H1 (cell line): ENCODE measurements around the gene CDKN2C. TPM values are rescaled to one million over a fixed set of nuclear protein-coding genes. Genes with fewer than 3 reads are reported as not detected.

ENCODE experiments used
- CTCF ChIA-PET: fragments of 300-600 bp; sonication (Branson Sonifier 250); formaldehyde crosslinking; loops from one replicate; lab custom pipeline; 2021; ENCODE audit not compliant: partially characterized antibody; lab: Charles Lee
- POLR2A ChIA-PET: fragments of 300-600 bp; sonication (Branson Sonifier 250); formaldehyde crosslinking; loops from one replicate; lab custom pipeline; 2021; ENCODE audit warnings: inconsistent platforms; ENCODE audit not compliant: partially characterized antibody; lab: Charles Lee
- DNase-seq, 2 experiments: peaks; one replicate each; pipeline versions ENCODE4 v3.0.0 to v3.0.0-alpha.2; 2010 to 2022; ENCODE audit warnings: low spot score in 2 of 2, low read depth in 1 of 2, mixed read lengths in 1 of 2
- FAIRE-seq: peaks from 2 replicates; lab custom pipeline; 2011; peaks lifted over from hg19 to GRCh38; lab: Jason Lieb, UNC
- H2AFZ ChIP-seq: 2 replicates; pipeline ENCODE4 v1.8.1; 2012; ENCODE audit warnings: low read length, inconsistent platforms
- H2AK5ac ChIP-seq: 2 replicates; pipeline ENCODE4 v1.6.1; 2013; ENCODE audit warnings: low read depth, low read length
- H2BK120ac ChIP-seq: replicated peaks from 2 replicates; pipeline ENCODE3; 2013; ENCODE audit warnings: low read depth, low read length, inconsistent platforms
- H2BK12ac ChIP-seq: 2 replicates; pipeline ENCODE4 v1.6.1; 2013; ENCODE audit warnings: low read depth, low read length
- H2BK15ac ChIP-seq: 2 replicates; pipeline ENCODE4 v1.6.1; 2013; ENCODE audit warnings: low read length
- H2BK20ac ChIP-seq: 2 replicates; pipeline ENCODE4 v1.6.1; 2013; ENCODE audit warnings: low read length
- H2BK5ac ChIP-seq: 2 replicates; pipeline ENCODE4 v1.6.1; 2013; ENCODE audit warnings: low read depth, low read length
- H3K14ac ChIP-seq: 2 replicates; pipeline ENCODE4 v1.6.1; 2013; ENCODE audit warnings: inconsistent platforms; ENCODE audit not compliant: insufficient read length
- H3K18ac ChIP-seq: 2 replicates; pipeline ENCODE4 v1.6.1; 2013; ENCODE audit warnings: low read length; ENCODE audit errors: extremely low read depth
- H3K23ac ChIP-seq: 2 replicates; pipeline ENCODE4 v1.6.1; 2013; ENCODE audit warnings: inconsistent platforms; ENCODE audit not compliant: insufficient read length
- H3K23me2 ChIP-seq: 2 replicates; pipeline ENCODE4 v1.6.1; 2013; ENCODE audit warnings: low read depth, low read length
- H3K27ac ChIP-seq: 2 replicates; pipeline ENCODE4 v1.6.1; 2011; ENCODE audit warnings: low read depth, low read length, inconsistent platforms
- H3K27me3 ChIP-seq, 4 experiments: replicated peaks in 1 of 4; 1 replicate in 1 of 4; 2 replicates in 3 of 4; pipeline versions ENCODE4 v1.6.1 to v1.8.1; 2011 to 2013; ENCODE audit warnings: low read length in 3 of 4, mild to moderate bottlenecking in 3 of 4, inconsistent platforms in 2 of 4, mixed read lengths in 2 of 4, moderate library complexity in 1 of 4; ENCODE audit not compliant: control insufficient read depth in 3 of 4, insufficient read depth in 3 of 4; ENCODE audit errors: extremely low read depth in 1 of 4
- H3K36me3 ChIP-seq, 4 experiments: 2 replicates each; pipeline versions ENCODE4 v1.6.1 to v1.8.1; 2011 to 2013; ENCODE audit warnings: mild to moderate bottlenecking in 4 of 4, low read length in 3 of 4, moderate library complexity in 2 of 4, control low read depth in 1 of 4, inconsistent platforms in 1 of 4; ENCODE audit not compliant: insufficient read depth in 4 of 4, control insufficient read depth in 2 of 4
- H3K4ac ChIP-seq: replicated peaks from 2 replicates; pipeline ENCODE3; 2013; ENCODE audit warnings: low read length, low read depth, mixed read lengths, inconsistent platforms; ENCODE audit not compliant: insufficient read length
- H3K4me1 ChIP-seq, 4 experiments: replicated peaks in 1 of 4; 1 replicate in 1 of 4; 2 replicates in 3 of 4; pipeline versions ENCODE4 v1.6.1 to v1.8.1; 2011 to 2013; ENCODE audit warnings: low read length in 3 of 4, inconsistent platforms in 2 of 4, mixed read lengths in 1 of 4; ENCODE audit not compliant: insufficient read depth in 4 of 4, control insufficient read depth in 3 of 4
- H3K4me2 ChIP-seq, 2 experiments: 2 replicates each; pipeline versions ENCODE4 v1.6.1 to v1.8.1; 2011 to 2013; ENCODE audit warnings: low read depth in 2 of 2, low read length in 2 of 2, control low read depth in 1 of 2, inconsistent platforms in 1 of 2, mild to moderate bottlenecking in 1 of 2; ENCODE audit not compliant: insufficient read depth in 1 of 2
- H3K4me3 ChIP-seq, 4 experiments: fragments of 200-600, 300-600 bp in 1 of 4; sonication (generic), shearing (Covaris generic), sonication (Bioruptor Twin) in 1 of 4; 2 replicates each; pipeline versions ENCODE4 v1.5.1 to v1.8.1; 2011 to 2016; ENCODE audit warnings: low read length in 4 of 4, low read depth in 3 of 4, control low read depth in 2 of 4, inconsistent platforms in 2 of 4, mild to moderate bottlenecking in 2 of 4, mixed read lengths in 1 of 4, moderate library complexity in 1 of 4; ENCODE audit not compliant: insufficient read depth in 2 of 4; ENCODE audit errors: extremely low read depth in 1 of 4
- H3K56ac ChIP-seq: replicated peaks from 2 replicates; pipeline ENCODE3; 2013; ENCODE audit warnings: low read depth, mild to moderate bottlenecking, mixed read lengths, low read length, inconsistent platforms; ENCODE audit not compliant: insufficient read length
- H3K79me1 ChIP-seq: 2 replicates; pipeline ENCODE4 v1.6.1; 2013; ENCODE audit warnings: low read depth, low read length, control low read depth
- H3K79me2 ChIP-seq, 2 experiments: 2 replicates each; pipeline versions ENCODE4 v1.6.1 to v1.8.1; 2012 to 2013; ENCODE audit warnings: low read length in 2 of 2, mild to moderate bottlenecking in 2 of 2, inconsistent platforms in 1 of 2; ENCODE audit not compliant: insufficient read depth in 2 of 2, control insufficient read depth in 1 of 2
- H3K9ac ChIP-seq, 4 experiments: replicated peaks in 1 of 4; 1 replicate in 1 of 4; 2 replicates in 3 of 4; pipeline versions ENCODE4 v1.6.1 to v1.8.1; 2011 to 2013; ENCODE audit warnings: low read depth in 3 of 4, low read length in 3 of 4, control low read depth in 2 of 4, mild to moderate bottlenecking in 2 of 4, moderate library complexity in 2 of 4, inconsistent platforms in 1 of 4; ENCODE audit errors: extremely low read depth in 1 of 4
- H3K9me3 ChIP-seq, 2 experiments: 2 replicates each; pipeline versions ENCODE4 v1.6.1 to v1.8.1; 2012 to 2013; ENCODE audit warnings: mild to moderate bottlenecking in 2 of 2, moderate library complexity in 2 of 2, control low read depth in 1 of 2, inconsistent platforms in 1 of 2, low read depth in 1 of 2, low read length in 1 of 2, mixed read lengths in 1 of 2; ENCODE audit not compliant: insufficient read depth in 2 of 2
- H4K20me1 ChIP-seq, 2 experiments: replicated peaks in 1 of 2; 2 replicates each; pipeline versions ENCODE3 to v1.8.1; 2011 to 2013; ENCODE audit warnings: inconsistent platforms in 2 of 2, low read length in 2 of 2, mild to moderate bottlenecking in 1 of 2; ENCODE audit not compliant: insufficient read depth in 2 of 2, control insufficient read depth in 1 of 2
- H4K5ac ChIP-seq: 2 replicates; pipeline ENCODE4 v1.6.1; 2013; ENCODE audit warnings: low read length, low read depth, mixed read lengths, inconsistent platforms; ENCODE audit not compliant: insufficient read length
- H4K8ac ChIP-seq: 2 replicates; pipeline ENCODE4 v1.8.0; 2013; ENCODE audit warnings: mild to moderate bottlenecking, moderate library complexity, low read length, inconsistent platforms; ENCODE audit not compliant: insufficient read depth; ENCODE audit errors: extremely low read depth
- H4K91ac ChIP-seq: replicated peaks from 2 replicates; pipeline ENCODE3; 2013; ENCODE audit warnings: low read length, mixed read lengths, inconsistent platforms; ENCODE audit not compliant: insufficient read length
- CBX8 ChIP-seq: fragments of 300-800, 300-1000 bp; sonication (generic); IDR thresholded peaks from 2 replicates; pipeline ENCODE4 v1.7.1; 2016; ENCODE audit warnings: low read depth, low read length, borderline replicate concordance
- RFX5 ChIP-seq: IDR thresholded peaks from 2 replicates; pipeline ENCODE4 v1.6.1; 2011; ENCODE audit warnings: low read depth, low read length, improper control_type of control experiment, borderline replicate concordance
- WGBS, 2 experiments: shearing (Covaris generic) in 1 of 2; methylation state at CpG; one replicate each; pipeline versions ENCODE4 v1.1.6 to v1.1.7; 2013 to 2015; ENCODE audit warnings: low lambda C conversion rate in 2 of 2, mixed read lengths in 2 of 2, inconsistent platforms in 1 of 2, low coverage in 1 of 2, missing lambda C conversion rate in 1 of 2; ENCODE audit not compliant: insufficient replicate concordance in 2 of 2, insufficient coverage in 1 of 2, insufficient read length in 1 of 2; ENCODE audit errors: extremely low coverage in 1 of 2, missing lambda C conversion rate in 1 of 2; 5-methylcytosine and 5-hydroxymethylcytosine counted together
- polyA plus RNA-seq, 7 experiments: library from polyadenylated mRNA; depleted of rRNA in 3 of 7; stranded (reverse) in 5 of 7; unstranded in 2 of 7; fragments of >200 nt in 5 of 7; fragments of 200-250 nt in 2 of 7; gene quantifications; 1 replicate in 5 of 7; 2 replicates in 1 of 7; 4 replicates in 1 of 7; pipeline versions ENCODE4 v1.2.1 to v1.2.3, GENCODE V29; 2011 to 2013; ENCODE audit warnings: missing spikeins in 2 of 7, mixed read lengths in 2 of 7
- total RNA-seq: library from RNA; stranded (reverse); fragmentation: NEBNext Ultra II Directional; extraction: Animal tissue kit (Norgen Biotek cat#: 25700); gene quantifications from 2 replicates; pipeline ENCODE4 v1.2.1, GENCODE V29; 2021

Gene CDKN2C
- total and polyA plus RNA-seq, 2 of the 8 experiments (the other 6 are each of a cell fraction or from before 2014, with no cell fraction given) = not detected

- no peak overlapping the region for H2AK5ac ChIP-seq
- peaks cover 10% of the 10 kb centered on the region; the same call in 1 of the 2 replicates for H3K23me2 ChIP-seq
- no peak overlapping the region for H2BK12ac ChIP-seq
- CTCF ChIA-PET = interaction anchor here (2.2 to 2.8 kb wide), 3 partner anchors 10 to 218 kb away, joined by 8 to 10 read pairs (median 10); partner anchors contain the start of gene FAF1
- no peak overlapping the region for H3K27ac ChIP-seq
- no peak overlapping the region for H4K5ac ChIP-seq
- H3K27me3 ChIP-seq = peaks cover 50 to 94% (median 74%) of the 10 kb centered on the region in 4 experiments
- no peak overlapping the region for H3K4me3 ChIP-seq
- H4K20me1 ChIP-seq = peaks cover 7 to 18% of the 10 kb centered on the region in 2 experiments
- H3K9me3 ChIP-seq = no peaks in the 10 kb centered on the region
- H3K14ac ChIP-seq = no peak overlapping the region
- no peak overlapping the region for H4K91ac ChIP-seq
- no peaks in the 10 kb centered on the region; a peak in 1 of 8 replicates for H3K36me3 ChIP-seq
- no peak overlapping the region for H2BK20ac ChIP-seq
- H2AFZ ChIP-seq = no peak overlapping the region
- no peaks in the 10 kb centered on the region for H3K79me1 ChIP-seq
- H2BK5ac ChIP-seq = no peak overlapping the region
- no peaks in the 10 kb centered on the region for H3K79me2 ChIP-seq
- H2BK120ac ChIP-seq = no peak overlapping the region
- no peak overlapping the region for H2BK15ac ChIP-seq
- DNase-seq = no peak
- H3K4ac ChIP-seq = no peak overlapping the region
- H3K23ac ChIP-seq = no peak overlapping the region
- H3K9ac ChIP-seq = no peak overlapping the region
- peaks cover 6 to 12% (median 9%) of the 10 kb centered on the region in 4 experiments for H3K4me1 ChIP-seq
- TF ChIP-seq RFX5 (no peak), CBX8 (peak; percentile 94)
- TF ChIP-seq, all 59 proteins: peak for 1
- Histone ChIP-seq H3K4me2 (no peak overlapping the region; a peak in 1 of 4 replicates), H4K8ac (no peak overlapping the region), H3K18ac (no peak overlapping the region), H3K56ac (no peak overlapping the region)
- POLR2A ChIA-PET = no interaction called here
- 34% methylated on average over 7 of the region's 7 CpGs; no CpG with 5 or more reads in 1 of the 2 experiments for WGBS, 2 experiments
- FAIRE-seq = no peak
Observed at GRCh38 chr1:50970931-50971582, 1.0 kb downstream of the CDKN2C start.
